Measurements from ENCODE around the gene IFI44.

DNA sequence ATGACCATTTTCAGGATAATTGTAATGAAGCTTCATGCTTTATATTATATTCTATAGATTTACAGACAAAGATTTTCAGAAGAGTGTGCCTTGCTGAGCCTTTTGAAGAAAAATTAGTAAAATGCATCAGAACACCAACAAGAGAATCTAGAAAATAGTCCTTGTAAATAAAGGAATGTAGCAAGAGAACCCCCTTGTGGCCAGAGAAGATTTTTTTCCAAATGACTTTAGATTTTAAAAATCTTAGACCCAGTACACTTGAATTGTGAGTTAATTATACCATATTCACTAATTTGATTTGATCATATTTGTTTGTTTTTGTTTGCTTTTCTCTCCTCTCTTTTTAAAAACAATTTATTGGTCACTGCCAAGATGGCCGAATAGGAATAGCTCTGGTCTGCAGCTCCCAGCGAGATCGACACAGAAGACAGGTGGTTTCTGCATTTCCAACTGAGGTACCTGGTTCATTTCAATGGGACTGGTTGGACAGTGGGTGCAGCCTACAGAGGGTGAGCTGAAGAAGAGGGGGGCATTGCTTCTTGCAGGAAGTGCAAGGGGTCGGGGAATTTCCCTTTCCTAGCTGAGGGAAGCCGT lies 42.2 kb upstream of the IFI44 start:
- TF ChIP-seq, protein P1, sequence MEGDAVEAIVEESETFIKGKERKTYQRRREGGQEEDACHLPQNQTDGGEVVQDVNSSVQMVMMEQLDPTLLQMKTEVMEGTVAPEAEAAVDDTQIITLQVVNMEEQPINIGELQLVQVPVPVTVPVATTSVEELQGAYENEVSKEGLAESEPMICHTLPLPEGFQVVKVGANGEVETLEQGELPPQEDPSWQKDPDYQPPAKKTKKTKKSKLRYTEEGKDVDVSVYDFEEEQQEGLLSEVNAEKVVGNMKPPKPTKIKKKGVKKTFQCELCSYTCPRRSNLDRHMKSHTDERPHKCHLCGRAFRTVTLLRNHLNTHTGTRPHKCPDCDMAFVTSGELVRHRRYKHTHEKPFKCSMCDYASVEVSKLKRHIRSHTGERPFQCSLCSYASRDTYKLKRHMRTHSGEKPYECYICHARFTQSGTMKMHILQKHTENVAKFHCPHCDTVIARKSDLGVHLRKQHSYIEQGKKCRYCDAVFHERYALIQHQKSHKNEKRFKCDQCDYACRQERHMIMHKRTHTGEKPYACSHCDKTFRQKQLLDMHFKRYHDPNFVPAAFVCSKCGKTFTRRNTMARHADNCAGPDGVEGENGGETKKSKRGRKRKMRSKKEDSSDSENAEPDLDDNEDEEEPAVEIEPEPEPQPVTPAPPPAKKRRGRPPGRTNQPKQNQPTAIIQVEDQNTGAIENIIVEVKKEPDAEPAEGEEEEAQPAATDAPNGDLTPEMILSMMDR (IDR thresholded peaks at IDR 0.05; ENCODE audit: low read depth, low read length, missing input control) = peak; percentile 48
- peak; percentile 83 to 87 for TF ChIP-seq RAD21 (IDR thresholded peaks at IDR 0.05)
- TF ChIP-seq TAF1 (conservative IDR thresholded peaks at IDR 0.05) = no peak
- TF ChIP-seq FOXA1 (IDR thresholded peaks at IDR 0.05) = no peak
- TF ChIP-seq SP1 (IDR thresholded peaks at IDR 0.05) = no peak
